Astrocyte (in vitro differentiated cells and primary cell): ENCODE results near the gene TMEM161B. TPM values are rescaled to one million over a fixed set of nuclear protein-coding genes. Genes with fewer than 3 reads are reported as not detected.

Experiments
- DNase-seq: peaks from one replicate; pipeline ENCODE4 v3.0.0-alpha.2; 2010; ENCODE audit warnings: low read depth
- FAIRE-seq: peaks from 2 replicates; lab custom pipeline; 2011; peaks lifted over from hg19 to GRCh38; lab: Jason Lieb, UNC
- H2AFZ ChIP-seq: 2 replicates; pipeline ENCODE4 v1.6.0; 2012; ENCODE audit warnings: low read depth, low read length, inconsistent platforms
- H3K27ac ChIP-seq: 2 replicates; pipeline ENCODE4 v1.5.1; 2011; ENCODE audit warnings: low read depth, low read length, inconsistent platforms
- H3K27me3 ChIP-seq: 2 replicates; pipeline ENCODE4 v1.6.0; 2011; ENCODE audit warnings: low read length, inconsistent platforms; ENCODE audit not compliant: insufficient read depth
- H3K36me3 ChIP-seq: 2 replicates; pipeline ENCODE4 v1.5.1; 2011; ENCODE audit warnings: low read length, inconsistent platforms; ENCODE audit not compliant: insufficient read depth
- H3K4me1 ChIP-seq: 2 replicates; pipeline ENCODE4 v1.5.1; 2011; ENCODE audit warnings: low read length, inconsistent platforms; ENCODE audit not compliant: insufficient read depth
- H3K4me2 ChIP-seq: 2 replicates; pipeline ENCODE4 v1.6.0; 2012; ENCODE audit warnings: low read length, inconsistent platforms
- H3K4me3 ChIP-seq: 2 replicates; pipeline ENCODE4 v1.5.1; 2011; ENCODE audit warnings: low read depth, mild to moderate bottlenecking, low read length, inconsistent platforms; ENCODE audit not compliant: insufficient read depth
- H3K79me2 ChIP-seq: 2 replicates; pipeline ENCODE4 v1.6.0; 2012; ENCODE audit warnings: mild to moderate bottlenecking, low read length, inconsistent platforms; ENCODE audit not compliant: insufficient read depth
- H3K9ac ChIP-seq: 2 replicates; pipeline ENCODE4 v1.6.0; 2012; ENCODE audit warnings: mild to moderate bottlenecking, low read length, inconsistent platforms
- H3K9me3 ChIP-seq: 2 replicates; pipeline ENCODE4 v1.5.1; 2012; ENCODE audit warnings: low read depth, mild to moderate bottlenecking, low read length, inconsistent platforms; ENCODE audit not compliant: insufficient read depth
- H4K20me1 ChIP-seq: 2 replicates; pipeline ENCODE4 v1.6.0; 2012; ENCODE audit warnings: low read length, inconsistent platforms; ENCODE audit not compliant: insufficient read depth
- H3K27ac Mint-ChIP-seq: one replicate; pipeline ENCODE4 v1.8.0; 2021; ENCODE audit warnings: mild to moderate bottlenecking, mixed read lengths; ENCODE audit not compliant: unreplicated experiment
- H3K27me3 Mint-ChIP-seq: one replicate; pipeline ENCODE4 v1.8.0; 2021; ENCODE audit warnings: low read depth, mixed read lengths; ENCODE audit not compliant: unreplicated experiment
- H3K36me3 Mint-ChIP-seq: one replicate; pipeline ENCODE4 v1.8.0; 2021; ENCODE audit warnings: low read depth, mixed read lengths; ENCODE audit not compliant: unreplicated experiment
- H3K4me1 Mint-ChIP-seq: one replicate; pipeline ENCODE4 v1.8.0; 2021; ENCODE audit warnings: low read depth, mixed read lengths; ENCODE audit not compliant: unreplicated experiment
- H3K4me3 Mint-ChIP-seq: one replicate; pipeline ENCODE4 v1.8.0; 2021; ENCODE audit warnings: mild to moderate bottlenecking, moderate library complexity, mixed read lengths; ENCODE audit not compliant: unreplicated experiment
- H3K9me3 Mint-ChIP-seq: one replicate; pipeline ENCODE4 v1.8.0; 2021; ENCODE audit warnings: mild to moderate bottlenecking, mixed read lengths; ENCODE audit not compliant: unreplicated experiment
- CTCF ChIP-seq: IDR thresholded peaks from 2 replicates; pipeline ENCODE4 v1.5.1; 2011; ENCODE audit warnings: low read depth, mild to moderate bottlenecking, inconsistent platforms, low read length, moderate library complexity; ENCODE audit not compliant: insufficient read depth
- EZH2 ChIP-seq: IDR thresholded peaks from 2 replicates; pipeline ENCODE4 v1.6.1; 2012; ENCODE audit warnings: mild to moderate bottlenecking, low read length, inconsistent platforms; ENCODE audit not compliant: insufficient read depth
- total RNA-seq: library from RNA; stranded (reverse); gene quantifications from 2 replicates; pipeline ENCODE4 v1.2.1, GENCODE V29; 2021

Gene TMEM161B
- total RNA-seq, 1 donor from 2014 or later = 10.8 TPM

GRCh38 chr5:88287302-88287701, 18.7 kb upstream of the TMEM161B start:
- H3K9ac ChIP-seq = no peak overlapping the region
- no peaks in the 10 kb centered on the region for H3K4me1 Mint-ChIP-seq
- H3K27me3 Mint-ChIP-seq = no peaks in the 10 kb centered on the region
- no peaks in the 10 kb centered on the region for H3K4me1 ChIP-seq
- no peak for TF ChIP-seq CTCF
- no peak for TF ChIP-seq EZH2
- no peak overlapping the region for H3K4me3 ChIP-seq
- H2AFZ ChIP-seq = no peak overlapping the region
- H3K27me3 ChIP-seq = no peaks in the 10 kb centered on the region
- no peaks in the 10 kb centered on the region for H4K20me1 ChIP-seq
- H3K36me3 Mint-ChIP-seq = no peaks in the 10 kb centered on the region
- H3K4me3 Mint-ChIP-seq = no peak overlapping the region
- no peak for DNase-seq
- no peaks in the 10 kb centered on the region for H3K36me3 ChIP-seq
- H3K79me2 ChIP-seq = no peaks in the 10 kb centered on the region
- no peaks in the 10 kb centered on the region for H3K9me3 ChIP-seq
- no peak overlapping the region for H3K4me2 ChIP-seq
- FAIRE-seq = no peak
- H3K27ac ChIP-seq = no peak overlapping the region
- no peaks in the 10 kb centered on the region for H3K9me3 Mint-ChIP-seq
- no peak overlapping the region for H3K27ac Mint-ChIP-seq

GRCh38 chr5:88283690-88284089, 15.0 kb upstream of the TMEM161B start:
- FAIRE-seq (no peak), DNase-seq (no peak)
- no peaks in the 10 kb centered on the region for H3K27me3 ChIP-seq
- no peaks in the 10 kb centered on the region for H3K9me3 ChIP-seq
- H3K4me3 ChIP-seq = no peak overlapping the region
- no peak overlapping the region for H3K27ac ChIP-seq
- H3K36me3 ChIP-seq = no peaks in the 10 kb centered on the region
- no peak overlapping the region for H3K27ac Mint-ChIP-seq
- H3K4me3 Mint-ChIP-seq = no peak overlapping the region
- H3K9me3 Mint-ChIP-seq = no peaks in the 10 kb centered on the region
- H3K9ac ChIP-seq = no peak overlapping the region
- H3K4me1 Mint-ChIP-seq = no peaks in the 10 kb centered on the region
- no peaks in the 10 kb centered on the region for H4K20me1 ChIP-seq
- H3K27me3 Mint-ChIP-seq = no peaks in the 10 kb centered on the region
- H3K4me1 ChIP-seq = no peaks in the 10 kb centered on the region
- H3K4me2 ChIP-seq = no peak overlapping the region
- H3K79me2 ChIP-seq = no peaks in the 10 kb centered on the region
- no peaks in the 10 kb centered on the region for H3K36me3 Mint-ChIP-seq
- H2AFZ ChIP-seq = no peak overlapping the region
- TF ChIP-seq EZH2 = no peak
- TF ChIP-seq CTCF = no peak

- Histone ChIP-seq H3K4me2 (no peak overlapping the region), H3K4me3 (no peak overlapping the region), H4K20me1 (no peaks in the 10 kb centered on the region), H3K36me3 (no peaks in the 10 kb centered on the region), H3K9me3 (no peaks in the 10 kb centered on the region), H3K27me3 (no peaks in the 10 kb centered on the region), H3K27ac (no peak overlapping the region), H3K4me1 (no peaks in the 10 kb centered on the region), H3K9ac (no peak overlapping the region), H2AFZ (no peak overlapping the region), H3K79me2 (no peaks in the 10 kb centered on the region)
- no peaks in the 10 kb centered on the region for H3K4me1 Mint-ChIP-seq
- H3K9me3 Mint-ChIP-seq = no peaks in the 10 kb centered on the region
- no peak overlapping the region for H3K27ac Mint-ChIP-seq
- TF ChIP-seq CTCF (no peak), EZH2 (no peak)
- H3K4me3 Mint-ChIP-seq = no peak overlapping the region
- peaks cover 3% of the 10 kb centered on the region for H3K36me3 Mint-ChIP-seq
- no peaks in the 10 kb centered on the region for H3K27me3 Mint-ChIP-seq
- DNase-seq = no peak
- no peak for FAIRE-seq
These were observed 12.7 kb upstream of the TMEM161B start for GRCh38 chr5:88281322-88281721.
